ENCODE data around the gene CCDC191. TPM values are rescaled to one million over a fixed set of nuclear protein-coding genes. Genes with fewer than 3 reads are reported as not detected.

The CCDC191 gene
- total and polyA plus RNA-seq, 4 donors = 2.5 to 15.3 (median 5.6) TPM

DNA sequence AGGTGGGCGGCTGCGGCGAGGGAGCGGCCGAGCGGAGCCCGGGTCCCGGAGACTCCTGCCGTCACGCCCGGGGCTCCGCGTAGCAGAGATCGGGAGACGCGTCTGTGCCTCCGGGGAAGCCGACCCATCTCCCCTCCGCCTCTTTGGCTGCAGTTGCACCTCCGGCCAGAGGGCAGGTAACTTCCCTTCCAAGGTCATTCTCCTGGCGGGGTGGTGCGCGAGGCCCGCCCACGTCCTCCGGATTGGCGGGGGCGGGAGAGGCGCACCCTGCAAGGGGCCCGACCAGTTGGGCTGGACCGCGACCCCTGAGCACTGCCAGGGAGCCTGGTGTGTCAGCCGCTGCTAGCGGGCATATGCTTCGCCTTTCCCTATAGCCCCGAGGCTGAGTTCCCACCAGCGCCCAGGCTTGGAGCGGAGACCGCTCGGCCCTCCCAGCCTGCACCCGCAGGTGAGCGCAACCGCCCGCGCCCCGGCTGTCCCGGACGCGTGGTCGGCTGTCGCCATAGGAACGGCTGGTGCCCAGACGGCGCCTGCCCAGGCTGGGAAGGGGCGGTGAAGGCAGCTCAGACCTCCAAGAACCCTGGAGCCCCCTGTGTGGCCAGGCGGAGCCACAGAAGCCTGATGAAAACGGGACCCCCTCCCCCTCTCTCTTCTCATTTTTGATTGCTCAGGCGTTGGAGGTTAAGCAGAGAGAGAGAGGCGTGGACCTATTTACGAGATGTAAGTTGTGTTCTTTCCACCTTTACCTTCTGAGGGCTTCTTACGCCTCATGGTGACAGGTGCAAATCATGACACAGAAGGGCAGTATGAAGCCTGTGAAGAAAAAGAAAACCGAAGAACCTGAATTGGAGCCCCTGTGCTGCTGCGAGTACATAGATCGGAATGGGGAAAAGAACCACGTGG lies 108.1 kb downstream of the CCDC191 start:
- TF ChIP-seq CTCF (IDR thresholded peaks at IDR 0.05; ENCODE audit: control extremely low read depth, extremely low read depth) = no peak
- Histone ChIP-seq H3K4me1 (ENCODE audit: control insufficient read depth in 5 of 5, insufficient read depth in 5 of 5, low read length in 5 of 5) (peaks cover 0 to 9% (median 0%) of the 10 kb centered on the region in 5 donors), H3K27ac (ENCODE audit: low read depth in 1 of 2, low read length in 1 of 2) (peak overlapping the region in 1 of 2 donors; percentile 71), H3K4me3 (peak overlapping the region; percentile 82), H3K9ac (ENCODE audit: insufficient read depth in 1 of 2, low read length in 2 of 2) (no peak overlapping the region), H3K36me3 (ENCODE audit: control insufficient read depth in 4 of 4, insufficient read depth in 4 of 4, low read length in 4 of 4) (no peaks in the 10 kb centered on the region), H3K9me3 (ENCODE audit: control insufficient read depth in 4 of 4, insufficient read depth in 3 of 4, low read length in 3 of 4) (no peaks in the 10 kb centered on the region), H3K27me3 (ENCODE audit: control insufficient read depth in 3 of 3, insufficient read depth in 3 of 3, low read length in 2 of 3) (peaks cover 0 to 16% (median 9%) of the 10 kb centered on the region in 3 donors)
- peak; percentile 10 to 27 (median 24) for DNase-seq
- WGBS, 2 donors = 3 to 5% methylated on average over 53 to 65 of the region's 65 CpGs
- ATAC-seq (ENCODE audit: insufficient read depth, low FRiP score) = peak; percentile 50

DNA sequence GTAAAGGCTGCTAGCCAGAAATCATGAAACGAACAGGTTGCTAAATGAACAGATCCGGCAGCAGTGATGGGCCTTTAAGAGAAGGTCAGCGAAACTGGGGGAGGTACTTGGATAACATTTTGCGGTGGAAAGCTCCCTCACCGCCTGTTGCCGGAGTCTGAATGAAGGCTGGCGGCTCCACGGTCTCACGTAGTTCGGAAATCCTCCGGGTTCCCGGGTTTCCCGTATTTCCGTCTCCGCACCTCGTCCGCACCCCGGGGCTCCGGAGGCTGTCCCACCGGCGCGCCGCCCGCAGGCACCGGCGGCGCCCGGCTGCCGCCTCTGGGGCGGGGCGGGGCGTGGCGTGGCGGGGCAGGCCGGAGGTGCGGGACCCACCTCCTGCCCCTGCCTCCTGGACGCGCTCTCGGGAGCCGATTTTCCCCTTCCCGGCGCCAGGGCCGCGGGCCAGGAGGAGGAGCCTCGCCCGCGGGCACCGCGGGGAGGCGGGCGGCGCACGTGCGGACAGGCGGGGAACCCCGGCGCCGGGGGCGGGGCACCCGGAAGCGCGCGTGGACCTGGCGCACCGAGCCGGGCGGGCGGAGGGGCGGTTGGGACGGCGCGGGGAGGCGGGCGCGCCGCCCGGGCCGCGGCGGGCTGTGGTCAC lies 108.8 kb downstream of the CCDC191 start, which contains the start of gene ZDHHC23:
Gene ZDHHC23 (plus strand): TSS at position 642 of the 643 bp plus-strand sequence. CDS start 790 bp downstream, outside the sequence.
- ATAC-seq (ENCODE audit: insufficient read depth, low FRiP score) (peak; percentile 88), DNase-seq (peak; percentile 48 to 74 (median 67))
- Histone ChIP-seq H3K27ac (ENCODE audit: low read depth in 1 of 2, low read length in 1 of 2) (peak within 1 kb of the TSS in 1 of 2 donors; percentile 78), H3K36me3 (ENCODE audit: control insufficient read depth in 4 of 4, insufficient read depth in 4 of 4, low read length in 4 of 4) (peaks cover 0 to 1% (median 0%) of the 10 kb centered on the region in 4 donors), H3K9ac (ENCODE audit: insufficient read depth in 1 of 2, low read length in 2 of 2) (peak within 1 kb of the TSS; percentile 61 to 82), H3K4me1 (ENCODE audit: control insufficient read depth in 5 of 5, insufficient read depth in 5 of 5, low read length in 5 of 5) (peaks cover 0 to 9% (median 0%) of the 10 kb centered on the region in 5 donors), H3K9me3 (ENCODE audit: control insufficient read depth in 4 of 4, insufficient read depth in 3 of 4, low read length in 3 of 4) (no peaks in the 10 kb centered on the region), H3K27me3 (ENCODE audit: control insufficient read depth in 3 of 3, insufficient read depth in 3 of 3, low read length in 2 of 3) (peaks cover 0 to 16% (median 9%) of the 10 kb centered on the region in 3 donors), H3K4me3 (peak within 1 kb of the TSS; percentile 82)
- WGBS, 2 donors = 1% methylated on average over 39 to 80 of the region's 80 CpGs
- TF ChIP-seq CTCF (IDR thresholded peaks at IDR 0.05; ENCODE audit: control extremely low read depth, extremely low read depth) = no peak

DNA sequence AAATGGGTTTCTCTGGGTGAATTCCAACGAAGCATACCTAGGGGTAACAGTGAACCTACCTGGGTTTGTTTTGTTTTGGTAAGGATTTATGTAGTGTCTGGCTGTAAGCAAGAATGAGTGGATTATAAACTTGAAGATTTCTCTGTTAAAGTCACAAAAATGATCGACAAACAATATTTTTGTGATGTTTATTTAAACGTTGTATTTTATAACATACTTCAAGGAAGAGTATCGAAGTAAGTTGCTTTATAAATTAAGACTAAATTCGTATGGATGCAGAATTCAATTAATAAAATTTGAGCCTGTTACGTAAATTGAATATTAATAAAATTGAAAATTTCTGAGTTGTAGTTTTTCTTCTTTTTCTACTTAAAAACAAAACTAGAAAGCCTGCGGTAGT lies 109.5 kb downstream of the CCDC191 start:
- Histone ChIP-seq H3K27me3 (ENCODE audit: control insufficient read depth in 3 of 3, insufficient read depth in 3 of 3, low read length in 2 of 3) (peaks cover 0 to 16% (median 9%) of the 10 kb centered on the region in 3 donors), H3K36me3 (ENCODE audit: control insufficient read depth in 4 of 4, insufficient read depth in 4 of 4, low read length in 4 of 4) (peaks cover 0 to 4% (median 0%) of the 10 kb centered on the region in 4 donors), H3K4me1 (ENCODE audit: control insufficient read depth in 5 of 5, insufficient read depth in 5 of 5, low read length in 5 of 5) (peaks cover 0 to 9% (median 0%) of the 10 kb centered on the region in 5 donors), H3K4me3 (no peak overlapping the region), H3K27ac (ENCODE audit: low read depth in 1 of 2, low read length in 1 of 2) (no peak overlapping the region), H3K9ac (ENCODE audit: insufficient read depth in 1 of 2, low read length in 2 of 2) (peak overlapping the region; percentile 61 to 82), H3K9me3 (ENCODE audit: control insufficient read depth in 4 of 4, insufficient read depth in 3 of 4, low read length in 3 of 4) (no peaks in the 10 kb centered on the region)
- no peak for TF ChIP-seq CTCF (IDR thresholded peaks at IDR 0.05; ENCODE audit: control extremely low read depth, extremely low read depth)
- WGBS, 2 donors = 80 to 83% methylated on average over 7 of the region's 7 CpGs
- no peak for DNase-seq
- no peak for ATAC-seq (ENCODE audit: insufficient read depth, low FRiP score)
